HG02571 (cell line): ENCODE measurements around the gene SH3D19.
"Not testable (repeated sequence)": the region's sequence is repeated elsewhere in the genome, so short reads cannot be mapped to it uniquely, and the experiment has no call there.

Experiments used
- ATAC-seq: cut with Tn5 transposase; IDR thresholded peaks from one replicate; pipeline ENCODE4 v1.9.1; 2021; ENCODE audit warnings: mild to moderate bottlenecking, moderate library complexity; ENCODE audit not compliant: unreplicated experiment

The SH3D19 gene

GRCh38 chr4:151284534-151285245 is 40.7 kb downstream of the SH3D19 start:
- ATAC-seq = no peak

GRCh38 chr4:151276787-151277562 is 48.4 kb downstream of the SH3D19 start, which contains the start of gene PRSS48:
PRSS48 (plus strand) TSS chr4:151277161; CDS start chr4:151277173, 12 bp downstream.
- ATAC-seq = no peak

- not testable (repeated sequence) for ATAC-seq
Observed at GRCh38 chr4:151268905-151269304, 56.5 kb downstream of the SH3D19 start.

- ATAC-seq = no peak
Observed at GRCh38 chr4:151267822-151268535, 57.4 kb downstream of the SH3D19 start.

- no peak for ATAC-seq
Observed at GRCh38 chr4:151267104-151267503, 58.3 kb downstream of the SH3D19 start.

- no peak for ATAC-seq
Observed at GRCh38 chr4:151266497-151266896, 58.9 kb downstream of the SH3D19 start.

- no peak for ATAC-seq
Observed at GRCh38 chr4:151263455-151263854, 62.0 kb downstream of the SH3D19 start.

- no peak for ATAC-seq
Observed at GRCh38 chr4:151260526-151260925, 64.9 kb downstream of the SH3D19 start.

- ATAC-seq = no peak
Observed at GRCh38 chr4:151259752-151260151, 65.7 kb downstream of the SH3D19 start.

GRCh38 chr4:151257704-151258103 is 67.7 kb downstream of the SH3D19 start:
- no peak for ATAC-seq

GRCh38 chr4:151256134-151256533 is 69.3 kb downstream of the SH3D19 start:
- no peak for ATAC-seq

GRCh38 chr4:151255680-151256079 is 69.7 kb downstream of the SH3D19 start:
- not testable (repeated sequence) for ATAC-seq

- ATAC-seq = not testable (repeated sequence)
Observed at GRCh38 chr4:151255226-151255625, 70.2 kb downstream of the SH3D19 start.

GRCh38 chr4:151251603-151252304 is 73.7 kb downstream of the SH3D19 start:
- ATAC-seq = no peak

- ATAC-seq = no peak
Observed at GRCh38 chr4:151250706-151251105, 74.7 kb downstream of the SH3D19 start.

- ATAC-seq = no peak
Observed at GRCh38 chr4:151248519-151248918, 76.9 kb downstream of the SH3D19 start.

GRCh38 chr4:151247395-151247794 is 78.0 kb downstream of the SH3D19 start:
- no peak for ATAC-seq

GRCh38 chr4:151246742-151247141 is 78.7 kb downstream of the SH3D19 start:
- ATAC-seq = no peak

- ATAC-seq = no peak
Observed at GRCh38 chr4:151242305-151242704, 83.1 kb downstream of the SH3D19 start.

- no peak for ATAC-seq
Observed at GRCh38 chr4:151239608-151240007, 85.8 kb downstream of the SH3D19 start.

- ATAC-seq = no peak
Observed at GRCh38 chr4:151238477-151238876, 86.9 kb downstream of the SH3D19 start.
